Measurements from ENCODE around the gene KCNG2.

DNA sequence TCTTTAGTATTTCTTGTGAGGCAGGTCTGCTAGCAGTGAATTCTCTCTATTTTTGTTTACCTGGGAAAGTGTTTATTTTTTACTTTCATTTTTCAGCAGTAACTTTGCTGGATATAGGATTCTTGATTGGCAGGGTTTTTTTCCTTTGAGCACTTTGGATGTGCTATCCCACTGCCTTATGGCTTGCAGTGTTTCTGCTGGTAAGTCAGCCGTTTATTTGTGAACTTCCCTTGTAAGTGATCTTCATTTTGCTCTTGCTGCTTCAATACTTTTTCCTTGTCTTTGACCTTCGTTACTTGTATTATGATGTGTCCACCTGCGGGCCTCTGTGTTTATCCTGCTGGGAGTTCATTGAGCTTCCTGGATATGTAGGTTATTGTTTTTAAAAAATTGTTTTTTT is 99.0 kb downstream of the KCNG2 start:
- TF ChIP-seq, protein P1, sequence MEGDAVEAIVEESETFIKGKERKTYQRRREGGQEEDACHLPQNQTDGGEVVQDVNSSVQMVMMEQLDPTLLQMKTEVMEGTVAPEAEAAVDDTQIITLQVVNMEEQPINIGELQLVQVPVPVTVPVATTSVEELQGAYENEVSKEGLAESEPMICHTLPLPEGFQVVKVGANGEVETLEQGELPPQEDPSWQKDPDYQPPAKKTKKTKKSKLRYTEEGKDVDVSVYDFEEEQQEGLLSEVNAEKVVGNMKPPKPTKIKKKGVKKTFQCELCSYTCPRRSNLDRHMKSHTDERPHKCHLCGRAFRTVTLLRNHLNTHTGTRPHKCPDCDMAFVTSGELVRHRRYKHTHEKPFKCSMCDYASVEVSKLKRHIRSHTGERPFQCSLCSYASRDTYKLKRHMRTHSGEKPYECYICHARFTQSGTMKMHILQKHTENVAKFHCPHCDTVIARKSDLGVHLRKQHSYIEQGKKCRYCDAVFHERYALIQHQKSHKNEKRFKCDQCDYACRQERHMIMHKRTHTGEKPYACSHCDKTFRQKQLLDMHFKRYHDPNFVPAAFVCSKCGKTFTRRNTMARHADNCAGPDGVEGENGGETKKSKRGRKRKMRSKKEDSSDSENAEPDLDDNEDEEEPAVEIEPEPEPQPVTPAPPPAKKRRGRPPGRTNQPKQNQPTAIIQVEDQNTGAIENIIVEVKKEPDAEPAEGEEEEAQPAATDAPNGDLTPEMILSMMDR (IDR thresholded peaks at IDR 0.05): no peak
- no peak for TF ChIP-seq POLR2A (IDR thresholded peaks at IDR 0.05)
